GM23248 (cell line): ENCODE results near the gene SOX18. TPM values are rescaled to one million over a fixed set of nuclear protein-coding genes. Genes with fewer than 3 reads are reported as not detected.

Experiments
- DNase-seq: peaks from one replicate; pipeline ENCODE4 v3.0.0-alpha.2; 2015
- H2AFZ ChIP-seq: fragments of 200-600 bp; sonication (generic); 2 replicates; pipeline ENCODE4 v1.6.1; 2016; ENCODE audit warnings: antibody characterized with exemption
- H3F3A ChIP-seq: fragments of 200-600 bp; sonication (generic); 2 replicates; pipeline ENCODE4 v1.6.1; 2016; ENCODE audit warnings: mild to moderate bottlenecking, antibody characterized with exemption, mixed run types; ENCODE audit not compliant: insufficient read depth
- H3K27ac ChIP-seq: fragments of 200-600 bp; sonication (generic); 2 replicates; pipeline ENCODE4 v1.5.1; 2016; ENCODE audit warnings: mild to moderate bottlenecking
- H3K27me3 ChIP-seq: fragments of 200-600 bp; sonication (generic); replicated peaks from 2 replicates; pipeline ENCODE4 v1.6.1; 2016; ENCODE audit warnings: mild to moderate bottlenecking; ENCODE audit not compliant: insufficient read depth
- H3K36me3 ChIP-seq: fragments of 200-600 bp; sonication (generic); 2 replicates; pipeline ENCODE4 v1.6.1; 2016; ENCODE audit warnings: low read depth, mild to moderate bottlenecking
- H3K4me1 ChIP-seq: fragments of 200-600 bp; sonication (generic); 2 replicates; pipeline ENCODE4 v1.6.1; 2016; ENCODE audit warnings: mild to moderate bottlenecking; ENCODE audit not compliant: insufficient read depth
- H3K4me2 ChIP-seq: fragments of 200-600 bp; sonication (generic); one replicate; pipeline ENCODE4 v1.6.1; 2016; ENCODE audit warnings: mild to moderate bottlenecking; ENCODE audit not compliant: unreplicated experiment
- H3K4me3 ChIP-seq: fragments of 200-600 bp; sonication (generic); 2 replicates; pipeline ENCODE4 v1.5.1; 2016; ENCODE audit warnings: mild to moderate bottlenecking
- H3K79me2 ChIP-seq: fragments of 200-600 bp; sonication (generic); 2 replicates; pipeline ENCODE4 v1.6.1; 2016; ENCODE audit warnings: mild to moderate bottlenecking; ENCODE audit not compliant: insufficient read depth
- H3K9ac ChIP-seq: fragments of 200-600 bp; sonication (generic); 2 replicates; pipeline ENCODE4 v1.6.1; 2016; ENCODE audit warnings: mild to moderate bottlenecking
- H3K9me2 ChIP-seq: fragments of 200-600 bp; sonication (generic); 2 replicates; pipeline ENCODE4 v1.6.1; 2016; ENCODE audit warnings: mixed run types, mild to moderate bottlenecking, moderate library complexity; ENCODE audit not compliant: insufficient read depth
- H3K9me3 ChIP-seq: fragments of 200-600 bp; sonication (generic); one replicate; pipeline ENCODE4 v1.6.1; 2017; ENCODE audit warnings: low read depth
- H4K20me1 ChIP-seq: fragments of 200-600 bp; sonication (generic); 2 replicates; pipeline ENCODE4 v1.6.0; 2016; ENCODE audit not compliant: insufficient read depth
- EZH2 ChIP-seq: fragments of 200-600 bp; sonication (generic); IDR thresholded peaks from 2 replicates; pipeline ENCODE4 v1.6.1; 2018; ENCODE audit warnings: antibody characterized with exemption, mild to moderate bottlenecking; ENCODE audit not compliant: insufficient read depth, poor library complexity, severe bottlenecking
- EZH2phosphoT487 ChIP-seq: fragments of 200-600 bp; sonication (generic); IDR thresholded peaks from 2 replicates; pipeline ENCODE4 v1.6.1; 2018; ENCODE audit warnings: antibody characterized with exemption, moderate library complexity, mild to moderate bottlenecking, low read depth; ENCODE audit not compliant: insufficient read depth
- WGBS, 2 experiments: methylation state at CpG; one replicate each; pipeline ENCODE4 v1.1.6; 2015 to 2017; ENCODE audit warnings: low lambda C conversion rate in 2 of 2, low coverage in 1 of 2; ENCODE audit errors: missing lambda C conversion rate in 2 of 2; 5-methylcytosine and 5-hydroxymethylcytosine counted together
- in situ Hi-C: fragments of 300-500 bp; cut with MboI; formaldehyde crosslinking; loops from 2 replicates; pipeline ENCODE4 v1.15.0; 2020
- polyA plus RNA-seq: library from polyadenylated mRNA; unstranded; fragments of >200 nt; fragmentation: Nextera tagmentation; extraction: Ambion mirVana; gene quantifications from 2 replicates; pipeline ENCODE4 v1.2.1, GENCODE V29; 2016
- total RNA-seq: library from RNA; depleted of rRNA; stranded (reverse); fragments of >200 nt; shearing (Covaris generic); gene quantifications from 2 replicates; pipeline ENCODE4 v1.2.3, GENCODE V29; 2014

Gene SOX18
- total and polyA plus RNA-seq, 2 experiments from 2014 or later, result not detected

DNA sequence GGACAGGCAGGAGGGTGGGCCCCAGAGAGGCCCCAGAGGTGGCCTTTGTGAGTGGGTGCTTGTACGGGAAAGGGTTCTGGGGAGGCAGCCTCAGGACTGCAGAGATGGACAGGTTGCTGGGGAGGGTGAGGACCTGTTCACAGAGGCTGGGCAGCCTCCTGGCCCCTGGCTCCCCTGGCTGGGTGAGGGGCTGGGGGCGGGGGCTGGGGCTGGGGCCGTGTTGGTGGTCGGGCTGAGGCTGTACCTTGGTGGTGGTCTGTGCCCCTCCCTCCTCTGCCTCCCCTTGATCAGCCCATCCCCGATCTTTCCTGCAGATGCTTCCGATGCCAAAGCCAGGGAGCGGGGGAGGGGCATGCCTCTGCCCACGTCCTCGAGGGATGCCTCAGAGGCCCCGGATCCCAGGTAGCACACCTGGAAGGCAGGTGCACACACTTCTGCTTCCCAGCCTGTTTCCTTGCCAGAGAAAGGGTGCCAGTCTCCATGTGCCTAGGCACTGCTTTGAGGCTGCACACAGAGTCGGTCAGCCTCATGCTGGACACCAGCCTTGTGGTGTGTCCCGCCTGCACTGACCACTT, 18.4 kb upstream of the SOX18 start:
- in situ Hi-C loops, result no loop called here
- Histone ChIP-seq H3K4me2 (no peak overlapping the region), H3K79me2 (0 out of 2 replicates have a peak, but pooled peaks cover 8% of the 10 kb centered on the region), H3K27me3 (no peaks in the 10 kb centered on the region), H3K4me1 (peaks cover 22% of the 10 kb centered on the region), H2AFZ (no peak overlapping the region), H4K20me1 (no peaks in the 10 kb centered on the region), H3K9ac (no peak overlapping the region), H3K4me3 (no peak overlapping the region), H3K27ac (no peak overlapping the region), H3K9me2 (no peaks in the 10 kb centered on the region), H3F3A (0 out of 2 replicates have a peak, but pooled peaks cover 3% of the 10 kb centered on the region), H3K36me3 (no peaks in the 10 kb centered on the region), H3K9me3 (no peaks in the 10 kb centered on the region)
- TF ChIP-seq EZH2 (no peak), EZH2phosphoT487 (no peak)
- no peak for DNase-seq
- 61 to 72% methylated on average over 9 to 11 of the region's 12 CpGs for WGBS, 2 experiments

DNA sequence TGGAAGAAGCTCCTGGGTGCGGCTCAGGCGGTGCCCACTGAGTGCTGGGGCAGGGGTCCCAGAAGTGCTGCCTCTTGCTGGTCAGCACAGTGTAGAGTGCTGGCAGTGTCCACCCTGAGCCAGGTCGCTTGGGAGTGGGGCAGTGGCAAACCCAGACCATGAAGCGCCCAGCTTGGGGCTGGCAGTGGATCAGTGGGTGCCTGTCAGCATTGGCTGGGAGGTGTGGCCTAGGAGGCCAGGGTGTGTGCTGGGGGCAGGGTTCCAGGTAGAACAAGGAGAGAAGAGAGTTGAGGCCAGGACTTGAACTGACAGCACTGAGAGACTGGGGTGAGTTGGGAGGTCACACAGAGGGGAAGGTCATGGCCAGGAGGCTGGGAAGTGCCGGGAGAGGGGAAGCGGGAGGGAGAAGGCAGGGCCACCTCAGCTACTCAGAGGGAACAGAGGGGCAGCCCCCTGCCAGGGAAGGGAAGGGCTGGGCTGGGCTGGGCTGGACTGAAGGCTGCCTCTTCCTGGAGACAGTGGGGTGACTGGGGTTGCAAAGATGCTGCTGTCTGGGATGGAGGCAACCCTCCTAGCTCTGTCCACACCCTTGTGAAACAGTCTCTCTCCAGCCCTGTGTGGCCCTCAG, 17.7 kb upstream of the SOX18 start:
- H3K4me2 ChIP-seq, result no peak overlapping the region
- H3K27me3 ChIP-seq, result no peaks in the 10 kb centered on the region
- no peaks in the 10 kb centered on the region for H3K36me3 ChIP-seq
- H3K9ac ChIP-seq, result no peak overlapping the region
- no peaks in the 10 kb centered on the region for H3K9me2 ChIP-seq
- H3K79me2 ChIP-seq, result 0 out of 2 replicates have a peak, but pooled peaks cover 8% of the 10 kb centered on the region
- no peak overlapping the region for H2AFZ ChIP-seq
- H3K4me3 ChIP-seq, result no peak overlapping the region
- in situ Hi-C loops, result no loop called here
- TF ChIP-seq EZH2, result no peak
- no peak for TF ChIP-seq EZH2phosphoT487
- WGBS, 2 experiments, result 77 to 86% methylated on average over 6 of the region's 6 CpGs
- DNase-seq, result no peak
- 0 out of 2 replicates have a peak, but pooled peaks cover 3% of the 10 kb centered on the region for H3F3A ChIP-seq
- no peaks in the 10 kb centered on the region for H4K20me1 ChIP-seq
- H3K27ac ChIP-seq, result no peak overlapping the region
- peaks cover 26% of the 10 kb centered on the region for H3K4me1 ChIP-seq
- no peaks in the 10 kb centered on the region for H3K9me3 ChIP-seq

DNA sequence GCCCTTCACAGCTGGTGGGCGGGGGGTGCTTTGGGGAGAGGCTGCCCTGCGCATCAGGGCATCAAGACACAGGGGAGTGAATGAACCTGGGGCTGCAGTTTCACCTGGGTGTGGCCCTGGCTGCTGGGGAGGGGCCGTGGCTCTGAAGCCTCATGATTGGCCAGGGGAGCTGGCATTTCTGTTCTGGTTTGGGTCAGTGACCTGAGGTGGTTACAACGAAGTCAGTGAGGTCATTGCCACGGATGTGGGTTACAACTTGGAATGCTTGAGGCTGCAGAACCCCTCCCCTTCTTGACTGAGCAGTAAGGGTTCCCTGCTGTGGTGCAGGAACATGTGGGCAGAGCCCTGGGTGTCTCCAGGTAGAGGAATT, 16.5 kb upstream of the SOX18 start:
- Histone ChIP-seq H3K36me3 (no peaks in the 10 kb centered on the region), H3K4me3 (no peak overlapping the region), H3F3A (0 out of 2 replicates have a peak, but pooled peaks cover 3% of the 10 kb centered on the region), H3K27me3 (no peaks in the 10 kb centered on the region), H3K9ac (no peak overlapping the region), H3K9me3 (no peaks in the 10 kb centered on the region), H3K4me1 (peaks cover 27% of the 10 kb centered on the region), H3K4me2 (peak overlapping the region; percentile 16), H3K79me2 (0 out of 2 replicates have a peak, but pooled peaks cover 8% of the 10 kb centered on the region), H4K20me1 (no peaks in the 10 kb centered on the region), H2AFZ (no peak overlapping the region), H3K27ac (no peak overlapping the region), H3K9me2 (no peaks in the 10 kb centered on the region)
- peak; percentile 77 for DNase-seq
- 36 to 38% methylated on average over 5 of the region's 5 CpGs for WGBS, 2 experiments
- no peak for TF ChIP-seq EZH2phosphoT487
- no peak for TF ChIP-seq EZH2
- in situ Hi-C loops, result no loop called here

DNA sequence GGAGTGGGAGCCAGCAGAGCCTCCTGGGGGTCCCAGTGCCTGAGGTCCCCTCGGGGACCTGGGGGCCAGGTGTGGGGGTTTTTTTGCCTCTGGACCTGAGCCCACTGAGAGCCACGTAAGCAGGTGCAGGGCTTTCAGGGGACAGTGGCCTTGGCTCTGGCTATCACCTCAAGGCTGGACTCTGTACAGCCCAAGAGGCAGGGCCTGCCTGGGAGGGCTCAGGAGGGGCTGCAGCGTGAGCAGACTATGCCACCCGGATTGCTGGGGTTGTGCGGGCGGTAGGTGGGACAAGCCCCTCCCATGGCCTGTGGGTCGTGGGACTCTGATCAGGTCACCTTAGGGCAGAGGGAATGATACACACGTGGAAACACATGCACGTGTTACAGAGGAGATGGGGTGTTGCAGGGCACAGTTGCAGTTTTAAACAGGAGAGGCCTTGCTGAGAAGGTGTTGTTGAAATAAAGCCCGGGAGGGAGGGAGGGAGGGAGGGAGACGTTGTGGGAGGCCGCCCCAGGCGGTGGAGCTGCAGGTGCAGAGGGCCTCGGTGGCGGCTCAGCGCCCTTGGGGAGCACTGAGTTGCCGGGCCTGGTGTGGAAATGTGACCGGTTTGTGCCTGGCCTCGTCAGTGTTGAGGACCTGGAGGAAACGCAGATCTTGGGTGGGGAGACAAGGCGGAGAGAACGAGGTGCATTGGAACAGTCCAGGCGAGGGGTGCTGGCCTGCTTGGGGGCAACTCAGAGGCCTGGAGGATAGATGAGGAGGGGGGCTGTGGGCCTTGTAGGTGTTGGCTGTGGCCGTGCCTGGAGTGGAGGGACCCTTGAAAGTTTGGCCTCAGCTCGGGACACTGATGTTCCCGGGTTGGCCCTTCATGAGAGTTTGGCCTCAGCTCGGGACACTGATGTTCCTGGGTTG, 15.9 kb upstream of the SOX18 start:
- 45 to 54% methylated on average over 22 to 27 of the region's 27 CpGs for WGBS, 2 experiments
- in situ Hi-C loops, result no loop called here
- Histone ChIP-seq H3K4me1 (peaks cover 27% of the 10 kb centered on the region), H2AFZ (no peak overlapping the region), H4K20me1 (no peaks in the 10 kb centered on the region), H3K36me3 (no peaks in the 10 kb centered on the region), H3K4me3 (no peak overlapping the region), H3F3A (0 out of 2 replicates have a peak, but pooled peaks cover 3% of the 10 kb centered on the region), H3K27me3 (no peaks in the 10 kb centered on the region), H3K4me2 (peak overlapping the region; percentile 16), H3K9me2 (no peaks in the 10 kb centered on the region), H3K9me3 (no peaks in the 10 kb centered on the region), H3K9ac (no peak overlapping the region), H3K27ac (no peak overlapping the region), H3K79me2 (0 out of 2 replicates have a peak, but pooled peaks cover 8% of the 10 kb centered on the region)
- DNase-seq, result no peak
- no peak for TF ChIP-seq EZH2phosphoT487
- TF ChIP-seq EZH2, result no peak
